H1 (cell line): ENCODE data around the gene CDK5RAP2. TPM values are rescaled to one million over a fixed set of nuclear protein-coding genes. Genes with fewer than 3 reads are reported as not detected.

Experiments used
- CTCF ChIA-PET: fragments of 300-600 bp; sonication (Branson Sonifier 250); formaldehyde crosslinking; loops from one replicate; lab custom pipeline; 2021; ENCODE audit not compliant: partially characterized antibody; lab: Charles Lee
- POLR2A ChIA-PET: fragments of 300-600 bp; sonication (Branson Sonifier 250); formaldehyde crosslinking; loops from one replicate; lab custom pipeline; 2021; ENCODE audit warnings: inconsistent platforms; ENCODE audit not compliant: partially characterized antibody; lab: Charles Lee
- DNase-seq, 2 experiments: peaks; one replicate each; pipeline versions ENCODE4 v3.0.0 to v3.0.0-alpha.2; 2010 to 2022; ENCODE audit warnings: low spot score in 2 of 2, low read depth in 1 of 2, mixed read lengths in 1 of 2
- FAIRE-seq: peaks from 2 replicates; lab custom pipeline; 2011; peaks lifted over from hg19 to GRCh38; lab: Jason Lieb, UNC
- H2AFZ ChIP-seq: 2 replicates; pipeline ENCODE4 v1.8.1; 2012; ENCODE audit warnings: low read length, inconsistent platforms
- H2AK5ac ChIP-seq: 2 replicates; pipeline ENCODE4 v1.6.1; 2013; ENCODE audit warnings: low read depth, low read length
- H2BK120ac ChIP-seq: replicated peaks from 2 replicates; pipeline ENCODE3; 2013; ENCODE audit warnings: low read depth, low read length, inconsistent platforms
- H2BK12ac ChIP-seq: 2 replicates; pipeline ENCODE4 v1.6.1; 2013; ENCODE audit warnings: low read depth, low read length
- H2BK15ac ChIP-seq: 2 replicates; pipeline ENCODE4 v1.6.1; 2013; ENCODE audit warnings: low read length
- H2BK20ac ChIP-seq: 2 replicates; pipeline ENCODE4 v1.6.1; 2013; ENCODE audit warnings: low read length
- H2BK5ac ChIP-seq: 2 replicates; pipeline ENCODE4 v1.6.1; 2013; ENCODE audit warnings: low read depth, low read length
- H3K14ac ChIP-seq: 2 replicates; pipeline ENCODE4 v1.6.1; 2013; ENCODE audit warnings: inconsistent platforms; ENCODE audit not compliant: insufficient read length
- H3K18ac ChIP-seq: 2 replicates; pipeline ENCODE4 v1.6.1; 2013; ENCODE audit warnings: low read length; ENCODE audit errors: extremely low read depth
- H3K23ac ChIP-seq: 2 replicates; pipeline ENCODE4 v1.6.1; 2013; ENCODE audit warnings: inconsistent platforms; ENCODE audit not compliant: insufficient read length
- H3K23me2 ChIP-seq: 2 replicates; pipeline ENCODE4 v1.6.1; 2013; ENCODE audit warnings: low read depth, low read length
- H3K27ac ChIP-seq: 2 replicates; pipeline ENCODE4 v1.6.1; 2011; ENCODE audit warnings: low read depth, low read length, inconsistent platforms
- H3K27me3 ChIP-seq, 4 experiments: replicated peaks in 1 of 4; 1 replicate in 1 of 4; 2 replicates in 3 of 4; pipeline versions ENCODE4 v1.6.1 to v1.8.1; 2011 to 2013; ENCODE audit warnings: low read length in 3 of 4, mild to moderate bottlenecking in 3 of 4, inconsistent platforms in 2 of 4, mixed read lengths in 2 of 4, moderate library complexity in 1 of 4; ENCODE audit not compliant: control insufficient read depth in 3 of 4, insufficient read depth in 3 of 4; ENCODE audit errors: extremely low read depth in 1 of 4
- H3K36me3 ChIP-seq, 4 experiments: 2 replicates each; pipeline versions ENCODE4 v1.6.1 to v1.8.1; 2011 to 2013; ENCODE audit warnings: mild to moderate bottlenecking in 4 of 4, low read length in 3 of 4, moderate library complexity in 2 of 4, control low read depth in 1 of 4, inconsistent platforms in 1 of 4; ENCODE audit not compliant: insufficient read depth in 4 of 4, control insufficient read depth in 2 of 4
- H3K4ac ChIP-seq: replicated peaks from 2 replicates; pipeline ENCODE3; 2013; ENCODE audit warnings: low read length, low read depth, mixed read lengths, inconsistent platforms; ENCODE audit not compliant: insufficient read length
- H3K4me1 ChIP-seq, 4 experiments: replicated peaks in 1 of 4; 1 replicate in 1 of 4; 2 replicates in 3 of 4; pipeline versions ENCODE4 v1.6.1 to v1.8.1; 2011 to 2013; ENCODE audit warnings: low read length in 3 of 4, inconsistent platforms in 2 of 4, mixed read lengths in 1 of 4; ENCODE audit not compliant: insufficient read depth in 4 of 4, control insufficient read depth in 3 of 4
- H3K4me2 ChIP-seq, 2 experiments: 2 replicates each; pipeline versions ENCODE4 v1.6.1 to v1.8.1; 2011 to 2013; ENCODE audit warnings: low read depth in 2 of 2, low read length in 2 of 2, control low read depth in 1 of 2, inconsistent platforms in 1 of 2, mild to moderate bottlenecking in 1 of 2; ENCODE audit not compliant: insufficient read depth in 1 of 2
- H3K4me3 ChIP-seq, 4 experiments: fragments of 200-600, 300-600 bp in 1 of 4; sonication (generic), shearing (Covaris generic), sonication (Bioruptor Twin) in 1 of 4; 2 replicates each; pipeline versions ENCODE4 v1.5.1 to v1.8.1; 2011 to 2016; ENCODE audit warnings: low read length in 4 of 4, low read depth in 3 of 4, control low read depth in 2 of 4, inconsistent platforms in 2 of 4, mild to moderate bottlenecking in 2 of 4, mixed read lengths in 1 of 4, moderate library complexity in 1 of 4; ENCODE audit not compliant: insufficient read depth in 2 of 4; ENCODE audit errors: extremely low read depth in 1 of 4
- H3K56ac ChIP-seq: replicated peaks from 2 replicates; pipeline ENCODE3; 2013; ENCODE audit warnings: low read depth, mild to moderate bottlenecking, mixed read lengths, low read length, inconsistent platforms; ENCODE audit not compliant: insufficient read length
- H3K79me1 ChIP-seq: 2 replicates; pipeline ENCODE4 v1.6.1; 2013; ENCODE audit warnings: low read depth, low read length, control low read depth
- H3K79me2 ChIP-seq, 2 experiments: 2 replicates each; pipeline versions ENCODE4 v1.6.1 to v1.8.1; 2012 to 2013; ENCODE audit warnings: low read length in 2 of 2, mild to moderate bottlenecking in 2 of 2, inconsistent platforms in 1 of 2; ENCODE audit not compliant: insufficient read depth in 2 of 2, control insufficient read depth in 1 of 2
- H3K9ac ChIP-seq, 4 experiments: replicated peaks in 1 of 4; 1 replicate in 1 of 4; 2 replicates in 3 of 4; pipeline versions ENCODE4 v1.6.1 to v1.8.1; 2011 to 2013; ENCODE audit warnings: low read depth in 3 of 4, low read length in 3 of 4, control low read depth in 2 of 4, mild to moderate bottlenecking in 2 of 4, moderate library complexity in 2 of 4, inconsistent platforms in 1 of 4; ENCODE audit errors: extremely low read depth in 1 of 4
- H3K9me3 ChIP-seq, 2 experiments: 2 replicates each; pipeline versions ENCODE4 v1.6.1 to v1.8.1; 2012 to 2013; ENCODE audit warnings: mild to moderate bottlenecking in 2 of 2, moderate library complexity in 2 of 2, control low read depth in 1 of 2, inconsistent platforms in 1 of 2, low read depth in 1 of 2, low read length in 1 of 2, mixed read lengths in 1 of 2; ENCODE audit not compliant: insufficient read depth in 2 of 2
- H4K20me1 ChIP-seq, 2 experiments: replicated peaks in 1 of 2; 2 replicates each; pipeline versions ENCODE3 to v1.8.1; 2011 to 2013; ENCODE audit warnings: inconsistent platforms in 2 of 2, low read length in 2 of 2, mild to moderate bottlenecking in 1 of 2; ENCODE audit not compliant: insufficient read depth in 2 of 2, control insufficient read depth in 1 of 2
- H4K5ac ChIP-seq: 2 replicates; pipeline ENCODE4 v1.6.1; 2013; ENCODE audit warnings: low read length, low read depth, mixed read lengths, inconsistent platforms; ENCODE audit not compliant: insufficient read length
- H4K8ac ChIP-seq: 2 replicates; pipeline ENCODE4 v1.8.0; 2013; ENCODE audit warnings: mild to moderate bottlenecking, moderate library complexity, low read length, inconsistent platforms; ENCODE audit not compliant: insufficient read depth; ENCODE audit errors: extremely low read depth
- H4K91ac ChIP-seq: replicated peaks from 2 replicates; pipeline ENCODE3; 2013; ENCODE audit warnings: low read length, mixed read lengths, inconsistent platforms; ENCODE audit not compliant: insufficient read length
- ASH2L ChIP-seq: fragments of 200-600, 300-600 bp; sonication (generic); IDR thresholded peaks from one replicate; pipeline ENCODE4 v1.7.1; 2017; ENCODE audit warnings: low read length
- BRCA1 ChIP-seq: IDR thresholded peaks from 2 replicates; pipeline ENCODE4 v1.6.1; 2012; ENCODE audit warnings: low read depth, low read length, improper control_type of control experiment
- CHD2 ChIP-seq: IDR thresholded peaks from 2 replicates; pipeline ENCODE4 v1.6.1; 2012; ENCODE audit warnings: low read length, improper control_type of control experiment
- EGR1 ChIP-seq: IDR thresholded peaks from 2 replicates; pipeline ENCODE4 v1.6.1; 2011; ENCODE audit warnings: low read depth, low read length, borderline replicate concordance
- FOSL1 ChIP-seq: IDR thresholded peaks from 2 replicates; pipeline ENCODE4 v1.6.1; 2011; ENCODE audit warnings: mild to moderate bottlenecking, low read depth, low read length, moderate library complexity; ENCODE audit not compliant: insufficient read depth
- GTF2F1 ChIP-seq: IDR thresholded peaks from 2 replicates; pipeline ENCODE4 v1.6.1; 2012; ENCODE audit warnings: low read depth, low read length, improper control_type of control experiment, borderline replicate concordance
- JUND ChIP-seq: IDR thresholded peaks from 2 replicates; pipeline ENCODE4 v1.6.1; 2011; ENCODE audit warnings: mild to moderate bottlenecking, improper control_type of control experiment, low read length
- KDM4A ChIP-seq: IDR thresholded peaks from one replicate; pipeline ENCODE4 v1.7.1; 2012; ENCODE audit warnings: low read depth, mild to moderate bottlenecking, moderate library complexity, low read length, inconsistent platforms; ENCODE audit not compliant: severe bottlenecking
- KDM5A ChIP-seq: fragments of 200-600 bp; IDR thresholded peaks from 2 replicates; pipeline ENCODE4 v1.7.1; 2012; ENCODE audit warnings: mild to moderate bottlenecking, low read length, inconsistent platforms, mixed read lengths
- PHF8 ChIP-seq: fragments of 200-600 bp; sonication (generic); conservative IDR thresholded peaks from 2 replicates; pipeline ENCODE4 v1.7.1; 2012; ENCODE audit warnings: low read depth, mild to moderate bottlenecking, inconsistent platforms, low read length, moderate library complexity
- RBBP5 ChIP-seq: IDR thresholded peaks from 2 replicates; pipeline ENCODE4 v1.7.1; 2012; ENCODE audit warnings: low read depth, mild to moderate bottlenecking, inconsistent platforms, low read length, moderate library complexity, borderline replicate concordance
- SP4 ChIP-seq: IDR thresholded peaks from 2 replicates; pipeline ENCODE4 v1.6.1; 2012; ENCODE audit warnings: low read length, inconsistent platforms
- TAF1 ChIP-seq: IDR thresholded peaks from 2 replicates; pipeline ENCODE4 v1.6.1; 2011; ENCODE audit warnings: mild to moderate bottlenecking, low read depth, low read length
- TBP ChIP-seq: IDR thresholded peaks from 2 replicates; pipeline ENCODE4 v1.6.1; 2011; ENCODE audit warnings: low read depth, low read length, improper control_type of control experiment
- WGBS, 2 experiments: shearing (Covaris generic) in 1 of 2; methylation state at CpG; one replicate each; pipeline versions ENCODE4 v1.1.6 to v1.1.7; 2013 to 2015; ENCODE audit warnings: low lambda C conversion rate in 2 of 2, mixed read lengths in 2 of 2, inconsistent platforms in 1 of 2, low coverage in 1 of 2, missing lambda C conversion rate in 1 of 2; ENCODE audit not compliant: insufficient replicate concordance in 2 of 2, insufficient coverage in 1 of 2, insufficient read length in 1 of 2; ENCODE audit errors: extremely low coverage in 1 of 2, missing lambda C conversion rate in 1 of 2; 5-methylcytosine and 5-hydroxymethylcytosine counted together
- polyA plus RNA-seq, 7 experiments: library from polyadenylated mRNA; depleted of rRNA in 3 of 7; stranded (reverse) in 5 of 7; unstranded in 2 of 7; fragments of >200 nt in 5 of 7; fragments of 200-250 nt in 2 of 7; gene quantifications; 1 replicate in 5 of 7; 2 replicates in 1 of 7; 4 replicates in 1 of 7; pipeline versions ENCODE4 v1.2.1 to v1.2.3, GENCODE V29; 2011 to 2013; ENCODE audit warnings: missing spikeins in 2 of 7, mixed read lengths in 2 of 7
- total RNA-seq: library from RNA; stranded (reverse); fragmentation: NEBNext Ultra II Directional; extraction: Animal tissue kit (Norgen Biotek cat#: 25700); gene quantifications from 2 replicates; pipeline ENCODE4 v1.2.1, GENCODE V29; 2021

Gene CDK5RAP2
- total and polyA plus RNA-seq, 2 of the 8 experiments (the other 6 are each of a cell fraction or from before 2014, with no cell fraction given) = 19.8 to 49.4 TPM

DNA sequence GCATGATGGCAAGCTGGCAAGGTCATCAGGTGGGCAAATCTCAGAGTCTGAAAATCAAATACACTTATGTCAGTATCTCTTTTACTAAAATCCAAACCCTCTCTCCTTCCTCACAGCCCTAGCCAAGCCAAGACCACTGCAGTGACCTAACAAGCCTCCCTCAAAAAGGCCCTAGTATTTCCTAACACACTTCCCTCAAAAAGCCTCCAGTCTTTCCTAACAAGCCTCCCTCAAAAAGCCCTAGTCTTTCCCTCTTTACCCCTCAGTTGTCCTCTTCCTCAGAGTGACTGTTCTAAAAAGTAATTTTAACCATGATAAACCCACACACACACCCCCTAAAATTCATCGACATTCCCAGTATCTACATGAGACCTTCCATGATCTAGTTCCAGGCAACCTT lies 140.0 kb downstream of the CDK5RAP2 start:
- no peaks in the 10 kb centered on the region for H3K27me3 ChIP-seq
- H2BK20ac ChIP-seq = no peak overlapping the region
- H2BK12ac ChIP-seq = no peak overlapping the region
- H3K18ac ChIP-seq = no peak overlapping the region
- H3K14ac ChIP-seq = no peak overlapping the region
- TF ChIP-seq KDM4A (no peak), TBP (no peak), SP4 (no peak), TAF1 (no peak), PHF8 (no peak), FOSL1 (no peak), KDM5A (no peak), RBBP5 (no peak), JUND (no peak), EGR1 (no peak), ASH2L (no peak), CHD2 (no peak), GTF2F1 (no peak), BRCA1 (no peak)
- H3K56ac ChIP-seq = no peak overlapping the region
- ChIA-PET CTCF (interaction anchor here (0.7 to 4.2 kb wide), 20 partner anchors 8 to 154 kb away, joined by 3 to 70 read pairs (median 7); no protein-coding TSS in a partner anchor), POLR2A (no interaction called here)
- H3K79me1 ChIP-seq = no peaks in the 10 kb centered on the region
- H4K91ac ChIP-seq = no peak overlapping the region
- no peak overlapping the region for H3K9ac ChIP-seq
- WGBS, 2 experiments = 100% methylated on average over 1 of the region's 1 CpG; no CpG with 5 or more reads in 1 of the 2 experiments
- H3K79me2 ChIP-seq = no peaks in the 10 kb centered on the region
- FAIRE-seq (no peak), DNase-seq (no peak)
- H4K5ac ChIP-seq = no peak overlapping the region
- no peak overlapping the region for H3K4me3 ChIP-seq
- H3K23ac ChIP-seq = no peak overlapping the region
- H3K4me1 ChIP-seq = no peaks in the 10 kb centered on the region
- no peak overlapping the region for H2BK15ac ChIP-seq
- no peak overlapping the region for H2BK120ac ChIP-seq
- no peak overlapping the region for H3K4me2 ChIP-seq
- H2AFZ ChIP-seq = no peak overlapping the region
- H2AK5ac ChIP-seq = no peak overlapping the region
- H3K4ac ChIP-seq = no peak overlapping the region
- no peak overlapping the region for H2BK5ac ChIP-seq
- no peak overlapping the region for H3K27ac ChIP-seq
- peaks cover 4 to 58% (median 26%) of the 10 kb centered on the region in 4 experiments for H3K36me3 ChIP-seq
- H3K9me3 ChIP-seq = no peaks in the 10 kb centered on the region
- no peaks in the 10 kb centered on the region for H3K23me2 ChIP-seq
- H4K8ac ChIP-seq = no peak overlapping the region
- H4K20me1 ChIP-seq = peaks cover 0 to 4% of the 10 kb centered on the region in 2 experiments
